Lower leg skin (tissue), 3 donors: Measurements from ENCODE around the gene NEURL1B.

Experiments used
- POLR2A ChIP-seq, 2 donors: fragments of 450-650 bp; IDR thresholded peaks; one replicate each; pipeline ENCODE4 v1.6.1; 2016 to 2017; ENCODE audit warnings: antibody characterized with exemption in 2 of 2, mild to moderate bottlenecking in 1 of 2, moderate library complexity in 1 of 2
- TF ChIP-seq, protein P1 (sequence below), 3 donors: fragments of 450-650 bp; IDR thresholded peaks; one replicate each; pipeline ENCODE4 v1.5.1; 2016; ENCODE audit warnings: antibody characterized with exemption in 3 of 3, mild to moderate bottlenecking in 3 of 3, moderate library complexity in 2 of 3

DNA sequence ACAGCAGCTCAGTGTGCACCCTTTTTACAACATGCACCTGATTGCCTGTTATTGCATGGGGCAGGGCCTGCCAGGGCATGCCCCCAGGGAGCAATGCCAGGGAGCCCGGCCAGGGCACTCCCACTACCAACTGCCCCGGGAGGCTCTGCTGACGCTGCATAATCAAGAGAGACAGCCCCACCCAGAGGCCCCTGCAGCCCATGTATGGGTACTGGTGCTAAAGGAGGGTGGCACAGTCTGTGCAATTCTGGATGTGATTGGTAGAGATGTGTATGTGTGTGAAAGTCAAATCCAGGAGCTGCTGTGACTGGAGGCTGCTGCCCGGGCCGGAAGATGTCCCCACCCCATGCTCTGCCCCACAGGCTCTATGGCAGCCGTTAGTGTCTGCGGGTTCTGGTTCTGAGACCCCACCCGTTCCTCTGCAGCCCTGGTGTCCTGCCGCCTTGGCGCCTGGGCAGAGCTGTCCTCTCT lies 3.9 kb upstream of the NEURL1B start:
- TF ChIP-seq, protein P1, sequence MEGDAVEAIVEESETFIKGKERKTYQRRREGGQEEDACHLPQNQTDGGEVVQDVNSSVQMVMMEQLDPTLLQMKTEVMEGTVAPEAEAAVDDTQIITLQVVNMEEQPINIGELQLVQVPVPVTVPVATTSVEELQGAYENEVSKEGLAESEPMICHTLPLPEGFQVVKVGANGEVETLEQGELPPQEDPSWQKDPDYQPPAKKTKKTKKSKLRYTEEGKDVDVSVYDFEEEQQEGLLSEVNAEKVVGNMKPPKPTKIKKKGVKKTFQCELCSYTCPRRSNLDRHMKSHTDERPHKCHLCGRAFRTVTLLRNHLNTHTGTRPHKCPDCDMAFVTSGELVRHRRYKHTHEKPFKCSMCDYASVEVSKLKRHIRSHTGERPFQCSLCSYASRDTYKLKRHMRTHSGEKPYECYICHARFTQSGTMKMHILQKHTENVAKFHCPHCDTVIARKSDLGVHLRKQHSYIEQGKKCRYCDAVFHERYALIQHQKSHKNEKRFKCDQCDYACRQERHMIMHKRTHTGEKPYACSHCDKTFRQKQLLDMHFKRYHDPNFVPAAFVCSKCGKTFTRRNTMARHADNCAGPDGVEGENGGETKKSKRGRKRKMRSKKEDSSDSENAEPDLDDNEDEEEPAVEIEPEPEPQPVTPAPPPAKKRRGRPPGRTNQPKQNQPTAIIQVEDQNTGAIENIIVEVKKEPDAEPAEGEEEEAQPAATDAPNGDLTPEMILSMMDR (IDR thresholded peaks at IDR 0.05): no peak
- TF ChIP-seq POLR2A (IDR thresholded peaks at IDR 0.05): no peak
